Lower lobe of right lung (tissue), 2 donors: ENCODE results near the gene CXCL12. TPM values are rescaled to one million over a fixed set of nuclear protein-coding genes. Genes with fewer than 3 reads are reported as not detected.

ENCODE experiments used
- ATAC-seq, 2 donors: fragments of 200-7000 bp; cut with Tn5 transposase; one replicate each; pipeline ENCODE4 v1.9.1; 2020 to 2022; ENCODE audit warnings: mild to moderate bottlenecking in 2 of 2, moderate library complexity in 2 of 2
- DNase-seq: peaks from one replicate; pipeline ENCODE4 v3.0.0-alpha.2; 2020
- H3K27ac ChIP-seq: fragments of 200-600 bp; one replicate; pipeline ENCODE4 v1.8.0; 2022
- H3K27me3 ChIP-seq: fragments of 200-600 bp; one replicate; pipeline ENCODE4 v1.8.0; 2022; ENCODE audit warnings: low read depth
- H3K36me3 ChIP-seq: fragments of 200-600 bp; one replicate; pipeline ENCODE4 v1.8.0; 2022; ENCODE audit warnings: mild to moderate bottlenecking
- H3K4me1 ChIP-seq: fragments of 200-600 bp; one replicate; pipeline ENCODE4 v1.8.0; 2022
- H3K4me3 ChIP-seq: fragments of 200-600 bp; one replicate; pipeline ENCODE4 v1.8.0; 2022; ENCODE audit warnings: mild to moderate bottlenecking
- H3K9me3 ChIP-seq: fragments of 200-600 bp; one replicate; pipeline ENCODE4 v1.8.0; 2022
- CTCF ChIP-seq: fragments of 200-600 bp; IDR thresholded peaks from one replicate; pipeline ENCODE4 v1.8.0; 2022; ENCODE audit warnings: antibody characterized with exemption, mild to moderate bottlenecking
- intact Hi-C: fragments of 100-400 bp; cut with DNase I; formaldehyde crosslinking; loops from one replicate; pipeline ENCODE4 v1.11.0; 2022
- total RNA-seq: library from RNA; stranded (reverse); fragmentation: NEBNext Ultra II Directional; extraction: Animal tissue kit (Norgen Biotek cat#: 25700); gene quantifications from one replicate; pipeline ENCODE4 v1.2.1, GENCODE V29; 2021
- donor health status: DM: no; HTN: yes; CAD: no; lungs with severe emphysema.

Gene CXCL12
- total RNA-seq, 1 donor from 2014 or later: 73.8 TPM

- no peaks in the 10 kb centered on the region for H3K27me3 ChIP-seq
- ATAC-seq (no peak), DNase-seq (no peak)
- no peak for TF ChIP-seq CTCF
- H3K4me1 ChIP-seq: no peaks in the 10 kb centered on the region
- intact Hi-C loops: no loop called here
- no peak overlapping the region for H3K27ac ChIP-seq
- no peak overlapping the region for H3K4me3 ChIP-seq
- no peaks in the 10 kb centered on the region for H3K9me3 ChIP-seq
- H3K36me3 ChIP-seq: no peaks in the 10 kb centered on the region
These were observed 40.1 kb upstream of the CXCL12 start for GRCh38 chr10:44424957-44425356.

- Histone ChIP-seq H3K9me3 (no peaks in the 10 kb centered on the region), H3K4me1 (no peaks in the 10 kb centered on the region), H3K27ac (no peak overlapping the region), H3K36me3 (no peaks in the 10 kb centered on the region), H3K27me3 (no peaks in the 10 kb centered on the region), H3K4me3 (no peak overlapping the region)
- DNase-seq: no peak
- intact Hi-C loops: no loop called here
- ATAC-seq: no peak
- TF ChIP-seq CTCF: no peak
These were observed 39.4 kb upstream of the CXCL12 start for GRCh38 chr10:44424298-44424697.

- no peak for DNase-seq
- no peak for TF ChIP-seq CTCF
- no peak overlapping the region for H3K27ac ChIP-seq
- H3K36me3 ChIP-seq: no peaks in the 10 kb centered on the region
- no peaks in the 10 kb centered on the region for H3K9me3 ChIP-seq
- intact Hi-C loops: no loop called here
- no peaks in the 10 kb centered on the region for H3K4me1 ChIP-seq
- H3K27me3 ChIP-seq: no peaks in the 10 kb centered on the region
- H3K4me3 ChIP-seq: no peak overlapping the region
- no peak for ATAC-seq
These were observed 37.7 kb upstream of the CXCL12 start for GRCh38 chr10:44422570-44423101.

GRCh38 chr10:44422153-44422552 lies 37.3 kb upstream of the CXCL12 start:
- ATAC-seq: no peak
- Histone ChIP-seq H3K9me3 (no peaks in the 10 kb centered on the region), H3K27me3 (no peaks in the 10 kb centered on the region), H3K4me1 (no peaks in the 10 kb centered on the region), H3K27ac (no peak overlapping the region), H3K36me3 (no peaks in the 10 kb centered on the region), H3K4me3 (no peak overlapping the region)
- no peak for DNase-seq
- intact Hi-C loops: no loop called here
- TF ChIP-seq CTCF: no peak

GRCh38 chr10:44419790-44420549 lies 35.1 kb upstream of the CXCL12 start:
- no peaks in the 10 kb centered on the region for H3K4me1 ChIP-seq
- no peak for TF ChIP-seq CTCF
- H3K9me3 ChIP-seq: no peaks in the 10 kb centered on the region
- H3K27me3 ChIP-seq: no peaks in the 10 kb centered on the region
- ATAC-seq: no peak
- H3K27ac ChIP-seq: no peak overlapping the region
- no peaks in the 10 kb centered on the region for H3K36me3 ChIP-seq
- intact Hi-C loops: no loop called here
- no peak overlapping the region for H3K4me3 ChIP-seq
- no peak for DNase-seq
